GM12878 (cell line): ENCODE data around the gene GIT1.

Experiments
- JUND ChIP-seq: IDR thresholded peaks from 2 replicates; pipeline ENCODE4 v1.6.1; 2012; ENCODE audit warnings: low read depth, mild to moderate bottlenecking, low read length, improper control_type of control experiment, moderate library complexity
- POLR2A ChIP-seq: IDR thresholded peaks from 2 replicates; pipeline ENCODE4 v1.6.1; 2011; ENCODE audit warnings: low read depth, mild to moderate bottlenecking, low read length
- SREBF1 ChIP-seq: IDR thresholded peaks from 2 replicates; pipeline ENCODE4 v1.6.1; 2012; ENCODE audit warnings: mild to moderate bottlenecking, low read length
- YY1 ChIP-seq: IDR thresholded peaks from 2 replicates; pipeline ENCODE4 v1.6.1; 2011; ENCODE audit warnings: low read depth, mild to moderate bottlenecking, low read length

GRCh38 chr17:29571486-29571882 is 18.0 kb downstream of the GIT1 start:
- TF ChIP-seq JUND, result no peak
- TF ChIP-seq YY1, result no peak
- no peak for TF ChIP-seq POLR2A
- TF ChIP-seq SREBF1, result no peak
